ENCODE data around the gene VAV3. TPM values are rescaled to one million over a fixed set of nuclear protein-coding genes. Genes with fewer than 3 reads are reported as not detected.

Gene VAV3
- total RNA-seq, 1 experiment from 2014 or later, result 0.57 TPM

GRCh38 chr1:107997866-107998265 lies 32.9 kb upstream of the VAV3 start:
- intact Hi-C loops (cut with micrococcal nuclease; ENCODE audit: unreplicated experiment), result loop anchor here (10.0 kb wide), 1 partner anchor 223 kb away; no protein-coding TSS in a partner anchor
- Histone ChIP-seq H3K27me3 (replicated peaks; ENCODE audit: control insufficient read depth, insufficient read depth, low read length) (no peaks in the 10 kb centered on the region), H3K9me3 (no peaks in the 10 kb centered on the region), H3K4me1 (no peaks in the 10 kb centered on the region), H3K4me3 (ENCODE audit: low read depth, low read length) (no peak overlapping the region), H3K36me3 (ENCODE audit: control insufficient read depth, insufficient read depth, low read length) (no peaks in the 10 kb centered on the region)
- POLR2A ChIA-PET, result no interaction called here
- TF ChIP-seq, protein P1, sequence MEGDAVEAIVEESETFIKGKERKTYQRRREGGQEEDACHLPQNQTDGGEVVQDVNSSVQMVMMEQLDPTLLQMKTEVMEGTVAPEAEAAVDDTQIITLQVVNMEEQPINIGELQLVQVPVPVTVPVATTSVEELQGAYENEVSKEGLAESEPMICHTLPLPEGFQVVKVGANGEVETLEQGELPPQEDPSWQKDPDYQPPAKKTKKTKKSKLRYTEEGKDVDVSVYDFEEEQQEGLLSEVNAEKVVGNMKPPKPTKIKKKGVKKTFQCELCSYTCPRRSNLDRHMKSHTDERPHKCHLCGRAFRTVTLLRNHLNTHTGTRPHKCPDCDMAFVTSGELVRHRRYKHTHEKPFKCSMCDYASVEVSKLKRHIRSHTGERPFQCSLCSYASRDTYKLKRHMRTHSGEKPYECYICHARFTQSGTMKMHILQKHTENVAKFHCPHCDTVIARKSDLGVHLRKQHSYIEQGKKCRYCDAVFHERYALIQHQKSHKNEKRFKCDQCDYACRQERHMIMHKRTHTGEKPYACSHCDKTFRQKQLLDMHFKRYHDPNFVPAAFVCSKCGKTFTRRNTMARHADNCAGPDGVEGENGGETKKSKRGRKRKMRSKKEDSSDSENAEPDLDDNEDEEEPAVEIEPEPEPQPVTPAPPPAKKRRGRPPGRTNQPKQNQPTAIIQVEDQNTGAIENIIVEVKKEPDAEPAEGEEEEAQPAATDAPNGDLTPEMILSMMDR (IDR thresholded peaks at IDR 0.05; ENCODE audit: insufficient read depth in 1 of 2, low read depth in 1 of 2, low read length in 1 of 2, severe bottlenecking in 1 of 2, unreplicated experiment in 1 of 2), result no peak
- Mint-ChIP-seq H3K36me3 (ENCODE audit: insufficient read depth, unreplicated experiment) (no peaks in the 10 kb centered on the region), H3K27me3 (ENCODE audit: insufficient read depth, unreplicated experiment) (no peaks in the 10 kb centered on the region), H3K4me3 (ENCODE audit: unreplicated experiment) (no peak overlapping the region), H3K9me3 (ENCODE audit: unreplicated experiment) (no peaks in the 10 kb centered on the region), H3K27ac (ENCODE audit: unreplicated experiment) (no peak overlapping the region), H3K4me1 (ENCODE audit: low read depth, unreplicated experiment) (no peaks in the 10 kb centered on the region)
- CTCF ChIA-PET, result no interaction called here
- DNase-seq, result no peak
- no TSS peak for BruUV-seq (replicated peaks)

- Mint-ChIP-seq H3K27ac (ENCODE audit: unreplicated experiment) (no peak overlapping the region), H3K4me1 (ENCODE audit: low read depth, unreplicated experiment) (no peaks in the 10 kb centered on the region), H3K36me3 (ENCODE audit: insufficient read depth, unreplicated experiment) (no peaks in the 10 kb centered on the region), H3K9me3 (ENCODE audit: unreplicated experiment) (no peaks in the 10 kb centered on the region), H3K27me3 (ENCODE audit: insufficient read depth, unreplicated experiment) (no peaks in the 10 kb centered on the region), H3K4me3 (ENCODE audit: unreplicated experiment) (no peak overlapping the region)
- Histone ChIP-seq H3K4me3 (ENCODE audit: low read depth, low read length) (no peak overlapping the region), H3K36me3 (ENCODE audit: control insufficient read depth, insufficient read depth, low read length) (no peaks in the 10 kb centered on the region), H3K9me3 (no peaks in the 10 kb centered on the region), H3K4me1 (no peaks in the 10 kb centered on the region), H3K27me3 (replicated peaks; ENCODE audit: control insufficient read depth, insufficient read depth, low read length) (no peaks in the 10 kb centered on the region)
- no peak for DNase-seq
- ChIA-PET CTCF (no interaction called here), POLR2A (no interaction called here)
- no TSS peak for BruUV-seq (replicated peaks)
- intact Hi-C loops (cut with micrococcal nuclease; ENCODE audit: unreplicated experiment), result loop anchor here (10.0 kb wide), 1 partner anchor 219 kb away; no protein-coding TSS in a partner anchor
- TF ChIP-seq, protein P1 (IDR thresholded peaks at IDR 0.05; ENCODE audit: insufficient read depth in 1 of 2, low read depth in 1 of 2, low read length in 1 of 2, severe bottlenecking in 1 of 2, unreplicated experiment in 1 of 2), result no peak
Observed at GRCh38 chr1:107993920-107994319, 28.9 kb upstream of the VAV3 start.

GRCh38 chr1:107992347-107992746 lies 27.4 kb upstream of the VAV3 start:
- Mint-ChIP-seq H3K4me1 (ENCODE audit: low read depth, unreplicated experiment) (no peaks in the 10 kb centered on the region), H3K36me3 (ENCODE audit: insufficient read depth, unreplicated experiment) (no peaks in the 10 kb centered on the region), H3K4me3 (ENCODE audit: unreplicated experiment) (no peak overlapping the region), H3K27ac (ENCODE audit: unreplicated experiment) (no peak overlapping the region), H3K9me3 (ENCODE audit: unreplicated experiment) (no peaks in the 10 kb centered on the region), H3K27me3 (ENCODE audit: insufficient read depth, unreplicated experiment) (no peaks in the 10 kb centered on the region)
- Histone ChIP-seq H3K9me3 (no peaks in the 10 kb centered on the region), H3K27me3 (replicated peaks; ENCODE audit: control insufficient read depth, insufficient read depth, low read length) (no peaks in the 10 kb centered on the region), H3K4me3 (ENCODE audit: low read depth, low read length) (no peak overlapping the region), H3K4me1 (no peaks in the 10 kb centered on the region), H3K36me3 (ENCODE audit: control insufficient read depth, insufficient read depth, low read length) (no peaks in the 10 kb centered on the region)
- intact Hi-C loops (cut with micrococcal nuclease; ENCODE audit: unreplicated experiment), result loop anchor here (10.0 kb wide), 1 partner anchor 218 kb away; no protein-coding TSS in a partner anchor
- CTCF ChIA-PET, result no interaction called here
- POLR2A ChIA-PET, result no interaction called here
- no TSS peak for BruUV-seq (replicated peaks)
- DNase-seq, result no peak
- TF ChIP-seq, protein P1 (IDR thresholded peaks at IDR 0.05; ENCODE audit: insufficient read depth in 1 of 2, low read depth in 1 of 2, low read length in 1 of 2, severe bottlenecking in 1 of 2, unreplicated experiment in 1 of 2), result no peak

Data from Caco-2 (cell line).